ENCODE data around the gene CARTPT. TPM values are rescaled to one million over a fixed set of nuclear protein-coding genes. Genes with fewer than 3 reads are reported as not detected.

Gene CARTPT
- total RNA-seq (not detected), total RNA-seq (0 to 0.07 (median 0) reads per million in 172 experiments)
- polyA plus RNA-seq (2013, experiment 1 of 2), result not detected
- not detected for polyA plus RNA-seq (2013, experiment 2 of 2)

- Histone ChIP-seq H3K4me3 (ENCODE audit: low read length) (no peak within 1 kb of the TSS), H3K4me1 (ENCODE audit: insufficient read depth, low read length) (no peaks in the 10 kb centered on the region), H3K27ac (ENCODE audit: low read depth in 1 of 2, low read length in 2 of 2) (no peak within 1 kb of the TSS), H3K36me3 (ENCODE audit: insufficient read depth, low read length) (no peaks in the 10 kb centered on the region), H3K9me3 (ENCODE audit: control insufficient read depth in 1 of 2, insufficient read depth in 1 of 2, low read length in 2 of 2) (peaks cover 0 to 14% of the 10 kb centered on the region in 2 experiments), H3K27me3 (ENCODE audit: control insufficient read depth in 1 of 2, insufficient read depth in 2 of 2, low read length in 2 of 2) (peaks cover 33 to 70% of the 10 kb centered on the region in 2 experiments)
- CTCF ChIA-PET, result no interaction called here
- no peak for DNase-seq
- peaks cover 84% of the 10 kb centered on the region for H3K27me3 Mint-ChIP-seq
- H3K4me1 Mint-ChIP-seq (ENCODE audit: low read depth), result no peaks in the 10 kb centered on the region
- no peak within 1 kb of the TSS for H3K4me3 Mint-ChIP-seq
- POLR2A ChIA-PET, result no interaction called here
- ATAC-seq (ENCODE audit: poor library complexity), result no peak
- H3K9me3 Mint-ChIP-seq, result no peaks in the 10 kb centered on the region
- TF ChIP-seq, protein P1, sequence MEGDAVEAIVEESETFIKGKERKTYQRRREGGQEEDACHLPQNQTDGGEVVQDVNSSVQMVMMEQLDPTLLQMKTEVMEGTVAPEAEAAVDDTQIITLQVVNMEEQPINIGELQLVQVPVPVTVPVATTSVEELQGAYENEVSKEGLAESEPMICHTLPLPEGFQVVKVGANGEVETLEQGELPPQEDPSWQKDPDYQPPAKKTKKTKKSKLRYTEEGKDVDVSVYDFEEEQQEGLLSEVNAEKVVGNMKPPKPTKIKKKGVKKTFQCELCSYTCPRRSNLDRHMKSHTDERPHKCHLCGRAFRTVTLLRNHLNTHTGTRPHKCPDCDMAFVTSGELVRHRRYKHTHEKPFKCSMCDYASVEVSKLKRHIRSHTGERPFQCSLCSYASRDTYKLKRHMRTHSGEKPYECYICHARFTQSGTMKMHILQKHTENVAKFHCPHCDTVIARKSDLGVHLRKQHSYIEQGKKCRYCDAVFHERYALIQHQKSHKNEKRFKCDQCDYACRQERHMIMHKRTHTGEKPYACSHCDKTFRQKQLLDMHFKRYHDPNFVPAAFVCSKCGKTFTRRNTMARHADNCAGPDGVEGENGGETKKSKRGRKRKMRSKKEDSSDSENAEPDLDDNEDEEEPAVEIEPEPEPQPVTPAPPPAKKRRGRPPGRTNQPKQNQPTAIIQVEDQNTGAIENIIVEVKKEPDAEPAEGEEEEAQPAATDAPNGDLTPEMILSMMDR (IDR thresholded peaks at IDR 0.05), result no peak
- no peaks in the 10 kb centered on the region for H3K36me3 Mint-ChIP-seq (ENCODE audit: low read depth)
- H3K27ac Mint-ChIP-seq, result no peak within 1 kb of the TSS
- intact Hi-C loops (cut with DNase I, micrococcal nuclease), result no loop called here
Measured at GRCh38 chr5:71719063-71719964, at the start of gene CARTPT. Gene CARTPT (plus strand): TSS chr5:71719275. CDS start chr5:71719294, 19 bp downstream.

DNA sequence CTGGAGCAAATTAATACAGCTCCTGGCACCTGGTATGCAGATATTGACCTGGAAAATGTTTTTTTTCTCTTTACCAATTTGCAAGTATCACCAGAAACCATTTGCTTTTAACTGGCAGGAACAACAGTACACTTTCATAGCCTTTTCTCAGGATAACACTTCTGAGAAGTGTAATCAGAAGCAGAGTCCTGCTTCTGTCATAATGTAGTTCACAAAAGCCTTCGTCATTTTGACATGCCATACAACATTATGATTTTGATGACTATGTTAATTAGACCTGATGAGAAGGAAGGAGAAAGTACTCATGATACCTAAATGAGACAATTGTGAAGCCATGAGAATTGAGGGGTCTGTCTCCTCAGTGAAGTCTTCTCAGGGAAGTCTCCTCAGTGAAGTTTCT is 41.1 kb upstream of the CARTPT start:
- Mint-ChIP-seq H3K27me3 (peaks cover 53% of the 10 kb centered on the region), H3K4me3 (no peak overlapping the region), H3K4me1 (ENCODE audit: low read depth) (no peaks in the 10 kb centered on the region), H3K27ac (no peak overlapping the region), H3K9me3 (no peaks in the 10 kb centered on the region), H3K36me3 (ENCODE audit: low read depth) (no peaks in the 10 kb centered on the region)
- POLR2A ChIA-PET, result no interaction called here
- intact Hi-C loops (cut with DNase I, micrococcal nuclease), result no loop called here
- Histone ChIP-seq H3K36me3 (ENCODE audit: insufficient read depth, low read length) (no peaks in the 10 kb centered on the region), H3K4me1 (ENCODE audit: insufficient read depth, low read length) (no peaks in the 10 kb centered on the region), H3K27ac (ENCODE audit: low read depth in 1 of 2, low read length in 2 of 2) (no peak overlapping the region), H3K9me3 (ENCODE audit: control insufficient read depth in 1 of 2, insufficient read depth in 1 of 2, low read length in 2 of 2) (no peaks in the 10 kb centered on the region), H3K4me3 (ENCODE audit: low read length) (no peak overlapping the region), H3K27me3 (ENCODE audit: control insufficient read depth in 1 of 2, insufficient read depth in 2 of 2, low read length in 2 of 2) (peaks cover 0 to 8% of the 10 kb centered on the region in 2 experiments)
- TF ChIP-seq, protein P1 (IDR thresholded peaks at IDR 0.05), result no peak
- DNase-seq (no peak), ATAC-seq (ENCODE audit: poor library complexity) (no peak)
- CTCF ChIA-PET, result no interaction called here

GRCh38 chr5:71679714-71680113 is 39.4 kb upstream of the CARTPT start:
- CTCF ChIA-PET, result no interaction called here
- Mint-ChIP-seq H3K4me1 (ENCODE audit: low read depth) (no peaks in the 10 kb centered on the region), H3K27ac (no peak overlapping the region), H3K27me3 (peaks cover 61% of the 10 kb centered on the region), H3K4me3 (no peak overlapping the region), H3K9me3 (peaks cover 2% of the 10 kb centered on the region), H3K36me3 (ENCODE audit: low read depth) (no peaks in the 10 kb centered on the region)
- Histone ChIP-seq H3K9me3 (ENCODE audit: control insufficient read depth in 1 of 2, insufficient read depth in 1 of 2, low read length in 2 of 2) (peaks cover 0 to 5% of the 10 kb centered on the region in 2 experiments), H3K36me3 (ENCODE audit: insufficient read depth, low read length) (no peaks in the 10 kb centered on the region), H3K4me3 (ENCODE audit: low read length) (no peak overlapping the region), H3K4me1 (ENCODE audit: insufficient read depth, low read length) (no peaks in the 10 kb centered on the region), H3K27ac (ENCODE audit: low read depth in 1 of 2, low read length in 2 of 2) (no peak overlapping the region), H3K27me3 (ENCODE audit: control insufficient read depth in 1 of 2, insufficient read depth in 2 of 2, low read length in 2 of 2) (peaks cover 4 to 15% of the 10 kb centered on the region in 2 experiments)
- DNase-seq, result no peak
- no peak for ATAC-seq (ENCODE audit: poor library complexity)
- intact Hi-C loops (cut with DNase I, micrococcal nuclease), result no loop called here
- POLR2A ChIA-PET, result no interaction called here
- TF ChIP-seq, protein P1 (IDR thresholded peaks at IDR 0.05), result no peak

All from CD4-positive, alpha-beta T cell (primary cell).